ENCODE measurements around the gene RBPMS2. TPM values are rescaled to one million over a fixed set of nuclear protein-coding genes. Genes with fewer than 3 reads are reported as not detected.
"Not testable (repeated sequence)": the region's sequence is repeated elsewhere in the genome, so short reads cannot be mapped to it uniquely, and the experiment has no call there.

RBPMS2 gene
- total RNA-seq, 1 experiment from 2014 or later: not detected

- H2AFZ ChIP-seq (ENCODE audit: low read length): no peak overlapping the region
- no peak for DNase-seq
- no peak overlapping the region for H3K4me2 ChIP-seq (ENCODE audit: low read depth, low read length, poor library complexity, severe bottlenecking)
- H3K9me2 ChIP-seq (replicated peaks; ENCODE audit: insufficient read depth, low read length): no peaks in the 10 kb centered on the region
- H3K79me2 ChIP-seq (ENCODE audit: low read length): no peaks in the 10 kb centered on the region
- no peak overlapping the region for H3K4me3 ChIP-seq (ENCODE audit: low read length)
- H3K9me3 ChIP-seq (ENCODE audit: low read length): no peaks in the 10 kb centered on the region
- no peaks in the 10 kb centered on the region for H3K27me3 ChIP-seq (ENCODE audit: low read length)
- no peaks in the 10 kb centered on the region for H4K20me1 ChIP-seq (ENCODE audit: insufficient read depth, low read depth, low read length)
- H3K27ac ChIP-seq (ENCODE audit: low read length): no peak overlapping the region
- H3K36me3 ChIP-seq (ENCODE audit: insufficient read depth, low read length): no peaks in the 10 kb centered on the region
- H3K4me1 ChIP-seq (ENCODE audit: low read length): no peaks in the 10 kb centered on the region
- H3K9ac ChIP-seq (ENCODE audit: low read length): no peak overlapping the region
Observed at GRCh38 chr15:64746921-64747320, 28.5 kb downstream of the RBPMS2 start.

GRCh38 chr15:64746356-64746755, 29.0 kb downstream of the RBPMS2 start:
- H3K9ac ChIP-seq (ENCODE audit: low read length): no peak overlapping the region
- no peaks in the 10 kb centered on the region for H4K20me1 ChIP-seq (ENCODE audit: insufficient read depth, low read depth, low read length)
- no peaks in the 10 kb centered on the region for H3K79me2 ChIP-seq (ENCODE audit: low read length)
- no peak overlapping the region for H3K27ac ChIP-seq (ENCODE audit: low read length)
- H3K9me3 ChIP-seq (ENCODE audit: low read length): no peaks in the 10 kb centered on the region
- H3K4me2 ChIP-seq (ENCODE audit: low read depth, low read length, poor library complexity, severe bottlenecking): no peak overlapping the region
- H3K4me1 ChIP-seq (ENCODE audit: low read length): no peaks in the 10 kb centered on the region
- no peak overlapping the region for H3K4me3 ChIP-seq (ENCODE audit: low read length)
- no peak overlapping the region for H2AFZ ChIP-seq (ENCODE audit: low read length)
- H3K36me3 ChIP-seq (ENCODE audit: insufficient read depth, low read length): no peaks in the 10 kb centered on the region
- DNase-seq: no peak
- H3K9me2 ChIP-seq (replicated peaks; ENCODE audit: insufficient read depth, low read length): no peaks in the 10 kb centered on the region
- H3K27me3 ChIP-seq (ENCODE audit: low read length): no peaks in the 10 kb centered on the region

GRCh38 chr15:64743691-64744090, 31.7 kb downstream of the RBPMS2 start:
- Histone ChIP-seq H3K9me3 (ENCODE audit: low read length) (no peaks in the 10 kb centered on the region), H3K4me1 (ENCODE audit: low read length) (no peaks in the 10 kb centered on the region), H3K79me2 (ENCODE audit: low read length) (no peaks in the 10 kb centered on the region), H4K20me1 (ENCODE audit: insufficient read depth, low read depth, low read length) (no peaks in the 10 kb centered on the region), H3K9me2 (replicated peaks; ENCODE audit: insufficient read depth, low read length) (no peaks in the 10 kb centered on the region), H3K4me3 (ENCODE audit: low read length) (no peak overlapping the region), H3K4me2 (ENCODE audit: low read depth, low read length, poor library complexity, severe bottlenecking) (no peak overlapping the region), H3K27me3 (ENCODE audit: low read length) (no peaks in the 10 kb centered on the region), H3K36me3 (ENCODE audit: insufficient read depth, low read length) (no peaks in the 10 kb centered on the region), H2AFZ (ENCODE audit: low read length) (no peak overlapping the region), H3K9ac (ENCODE audit: low read length) (no peak overlapping the region), H3K27ac (ENCODE audit: low read length) (no peak overlapping the region)
- DNase-seq: no peak

GRCh38 chr15:64742921-64743320, 32.5 kb downstream of the RBPMS2 start:
- H3K36me3 ChIP-seq (ENCODE audit: insufficient read depth, low read length): no peaks in the 10 kb centered on the region
- H3K9me3 ChIP-seq (ENCODE audit: low read length): no peaks in the 10 kb centered on the region
- H3K27me3 ChIP-seq (ENCODE audit: low read length): no peaks in the 10 kb centered on the region
- H3K9ac ChIP-seq (ENCODE audit: low read length): no peak overlapping the region
- H3K4me1 ChIP-seq (ENCODE audit: low read length): no peaks in the 10 kb centered on the region
- H3K9me2 ChIP-seq (replicated peaks; ENCODE audit: insufficient read depth, low read length): no peaks in the 10 kb centered on the region
- no peaks in the 10 kb centered on the region for H4K20me1 ChIP-seq (ENCODE audit: insufficient read depth, low read depth, low read length)
- H3K79me2 ChIP-seq (ENCODE audit: low read length): no peaks in the 10 kb centered on the region
- H3K27ac ChIP-seq (ENCODE audit: low read length): no peak overlapping the region
- no peak overlapping the region for H2AFZ ChIP-seq (ENCODE audit: low read length)
- no peak overlapping the region for H3K4me3 ChIP-seq (ENCODE audit: low read length)
- no peak for DNase-seq
- H3K4me2 ChIP-seq (ENCODE audit: low read depth, low read length, poor library complexity, severe bottlenecking): no peak overlapping the region

- Histone ChIP-seq H3K9ac (ENCODE audit: low read length) (no peak overlapping the region), H3K4me1 (ENCODE audit: low read length) (no peaks in the 10 kb centered on the region), H3K9me2 (replicated peaks; ENCODE audit: insufficient read depth, low read length) (no peaks in the 10 kb centered on the region), H3K36me3 (ENCODE audit: insufficient read depth, low read length) (no peaks in the 10 kb centered on the region), H2AFZ (ENCODE audit: low read length) (no peak overlapping the region), H3K4me2 (ENCODE audit: low read depth, low read length, poor library complexity, severe bottlenecking) (no peak overlapping the region), H3K27me3 (ENCODE audit: low read length) (no peaks in the 10 kb centered on the region), H3K27ac (ENCODE audit: low read length) (no peak overlapping the region), H3K4me3 (ENCODE audit: low read length) (no peak overlapping the region), H3K79me2 (ENCODE audit: low read length) (no peaks in the 10 kb centered on the region), H3K9me3 (ENCODE audit: low read length) (no peaks in the 10 kb centered on the region), H4K20me1 (ENCODE audit: insufficient read depth, low read depth, low read length) (no peaks in the 10 kb centered on the region)
- no peak for DNase-seq
Observed at GRCh38 chr15:64742385-64742784, 33.0 kb downstream of the RBPMS2 start.

- H2AFZ ChIP-seq (ENCODE audit: low read length); H3K27me3 ChIP-seq (ENCODE audit: low read length); H3K27ac ChIP-seq (ENCODE audit: low read length); DNase-seq; H3K4me3 ChIP-seq (ENCODE audit: low read length); H3K9me2 ChIP-seq (replicated peaks; ENCODE audit: insufficient read depth, low read length); H3K4me1 ChIP-seq (ENCODE audit: low read length); H3K4me2 ChIP-seq (ENCODE audit: low read depth, low read length, poor library complexity, severe bottlenecking); H3K36me3 ChIP-seq (ENCODE audit: insufficient read depth, low read length); H3K9ac ChIP-seq (ENCODE audit: low read length); H3K9me3 ChIP-seq (ENCODE audit: low read length); H4K20me1 ChIP-seq (ENCODE audit: insufficient read depth, low read depth, low read length); H3K79me2 ChIP-seq (ENCODE audit: low read length): not testable (repeated sequence)
Observed at GRCh38 chr15:64741708-64742107, 33.7 kb downstream of the RBPMS2 start.

GRCh38 chr15:64740311-64741170, 34.8 kb downstream of the RBPMS2 start:
- H3K4me1 ChIP-seq (ENCODE audit: low read length): no peaks in the 10 kb centered on the region
- no peaks in the 10 kb centered on the region for H3K9me2 ChIP-seq (replicated peaks; ENCODE audit: insufficient read depth, low read length)
- H2AFZ ChIP-seq (ENCODE audit: low read length): no peak overlapping the region
- H3K27ac ChIP-seq (ENCODE audit: low read length): no peak overlapping the region
- H4K20me1 ChIP-seq (ENCODE audit: insufficient read depth, low read depth, low read length): no peaks in the 10 kb centered on the region
- H3K9me3 ChIP-seq (ENCODE audit: low read length): no peaks in the 10 kb centered on the region
- no peak overlapping the region for H3K4me3 ChIP-seq (ENCODE audit: low read length)
- H3K9ac ChIP-seq (ENCODE audit: low read length): no peak overlapping the region
- H3K4me2 ChIP-seq (ENCODE audit: low read depth, low read length, poor library complexity, severe bottlenecking): no peak overlapping the region
- H3K27me3 ChIP-seq (ENCODE audit: low read length): no peaks in the 10 kb centered on the region
- H3K36me3 ChIP-seq (ENCODE audit: insufficient read depth, low read length): no peaks in the 10 kb centered on the region
- peak; percentile 81 for DNase-seq
- H3K79me2 ChIP-seq (ENCODE audit: low read length): no peaks in the 10 kb centered on the region

- Histone ChIP-seq H3K79me2 (ENCODE audit: low read length) (no peaks in the 10 kb centered on the region), H3K9me2 (replicated peaks; ENCODE audit: insufficient read depth, low read length) (no peaks in the 10 kb centered on the region), H3K4me2 (ENCODE audit: low read depth, low read length, poor library complexity, severe bottlenecking) (no peak overlapping the region), H3K9ac (ENCODE audit: low read length) (no peak overlapping the region), H3K9me3 (ENCODE audit: low read length) (no peaks in the 10 kb centered on the region), H2AFZ (ENCODE audit: low read length) (no peak overlapping the region), H3K4me3 (ENCODE audit: low read length) (no peak overlapping the region), H3K27me3 (ENCODE audit: low read length) (no peaks in the 10 kb centered on the region), H3K4me1 (ENCODE audit: low read length) (no peaks in the 10 kb centered on the region), H3K36me3 (ENCODE audit: insufficient read depth, low read length) (no peaks in the 10 kb centered on the region), H3K27ac (ENCODE audit: low read length) (no peak overlapping the region), H4K20me1 (ENCODE audit: insufficient read depth, low read depth, low read length) (no peaks in the 10 kb centered on the region)
- DNase-seq: no peak
Observed at GRCh38 chr15:64739577-64740143, 35.7 kb downstream of the RBPMS2 start.

Data from Karpas-422 (cell line).